ENCODE results near the gene SNRPD2. TPM values are rescaled to one million over a fixed set of nuclear protein-coding genes. Genes with fewer than 3 reads are reported as not detected.

The SNRPD2 gene
- 376 TPM for polyA plus RNA-seq (2013)

DNA sequence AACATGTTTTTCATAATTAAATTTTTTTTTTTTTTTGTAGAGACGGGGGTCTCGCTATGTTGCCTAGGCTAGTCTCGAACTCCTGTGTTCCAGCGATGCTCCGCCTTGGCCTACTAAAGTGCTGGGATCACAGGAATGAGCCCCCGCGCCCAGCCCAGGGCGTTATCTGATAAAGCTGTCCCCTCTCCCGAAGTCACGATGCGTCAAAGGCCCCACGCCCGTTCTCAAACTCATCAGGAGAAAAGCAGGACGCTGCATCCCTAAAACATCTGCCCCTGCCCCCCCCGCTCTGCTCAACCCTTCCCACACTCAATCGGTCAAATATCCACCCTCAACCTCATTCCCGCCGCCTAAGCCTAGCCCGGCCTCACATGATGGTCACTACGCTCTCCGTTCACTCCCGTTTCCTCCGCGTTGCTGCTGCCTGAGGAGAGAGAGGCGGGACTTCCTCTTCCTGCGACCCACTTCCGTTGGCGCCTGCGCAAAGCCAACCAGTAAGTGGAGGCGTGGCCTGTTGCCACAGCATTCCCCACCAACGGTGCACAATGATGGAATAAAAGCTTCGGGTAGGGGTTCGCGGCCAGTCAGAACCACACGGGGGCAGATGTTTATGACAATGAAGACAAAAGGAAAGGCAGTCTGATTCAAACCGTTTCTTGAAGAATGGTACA is at the start of gene SNRPD2:
SNRPD2 (minus strand) TSS at position 438 of the 671 bp plus-strand sequence; CDS start at position 373, 65 bp downstream.
- ChIA-PET CTCF (interaction anchor here (1.5 to 5.8 kb wide), 7 partner anchors 10 to 267 kb away, joined by 3 to 46 read pairs (median 13); partner anchors contain the start of gene FBXO46), POLR2A (interaction anchor here (1.3 to 2.0 kb wide), 4 partner anchors 11 to 39 kb away, joined by 4 to 10 read pairs (median 7); partner anchors contain the start of gene FBXO46)
- WGBS (ENCODE audit: insufficient coverage) = 0% methylated on average over 24 of the region's 36 CpGs
- peak in 2 of 3 donors; percentile 92 to 94 for DNase-seq
- H3K4me3 ChIP-seq (ENCODE audit: control insufficient read depth in 1 of 7, extremely low read depth in 1 of 7, insufficient read depth in 4 of 7, low read depth in 2 of 7, low read length in 6 of 7) = peak within 1 kb of the TSS; percentile 86 to 93 (median 89)
- H3K27me3 ChIP-seq (replicated peaks in 2 of 5; ENCODE audit: control insufficient read depth in 4 of 5, insufficient read depth in 5 of 5, low read length in 4 of 5) = no peaks in the 10 kb centered on the region
- H3K9me3 ChIP-seq (ENCODE audit: control extremely low read depth in 1 of 5, control insufficient read depth in 4 of 5, insufficient read depth in 2 of 5, low read depth in 1 of 5, low read length in 4 of 5) = no peaks in the 10 kb centered on the region
- peaks cover 0 to 20% (median 18%) of the 10 kb centered on the region in 4 experiments for H3K4me1 ChIP-seq (ENCODE audit: control extremely low read depth in 1 of 4, control insufficient read depth in 4 of 4, insufficient read depth in 4 of 4, low read length in 3 of 4)
- peaks cover 7 to 38% (median 17%) of the 10 kb centered on the region in 4 experiments for H3K36me3 ChIP-seq (ENCODE audit: control insufficient read depth in 4 of 4, insufficient read depth in 4 of 4, low read length in 3 of 4)
- H3K27ac ChIP-seq (ENCODE audit: insufficient read depth in 1 of 2, low read depth in 1 of 2, low read length in 2 of 2, poor library complexity in 1 of 2, severe bottlenecking in 2 of 2) = peak within 1 kb of the TSS; percentile 90 to 94

GRCh38 chr19:45739498-45740439 is 48.0 kb upstream of the SNRPD2 start:
- POLR2A ChIA-PET = no interaction called here
- H3K4me3 ChIP-seq (ENCODE audit: control insufficient read depth in 1 of 7, extremely low read depth in 1 of 7, insufficient read depth in 4 of 7, low read depth in 2 of 7, low read length in 6 of 7) = no peak overlapping the region

GRCh38 chr19:45733160-45733810 is 41.5 kb upstream of the SNRPD2 start, which contains the start of gene MEIOSIN:
Gene MEIOSIN, plus strand, starts transcription at chr19:45733439. Its CDS starts 1,938 bp downstream, at chr19:45735377.
- 97% methylated on average over 49 of the region's 59 CpGs for WGBS (ENCODE audit: insufficient coverage)
- Histone ChIP-seq H3K4me3 (ENCODE audit: control insufficient read depth in 1 of 7, extremely low read depth in 1 of 7, insufficient read depth in 4 of 7, low read depth in 2 of 7, low read length in 6 of 7) (no peak within 1 kb of the TSS), H3K9me3 (ENCODE audit: control extremely low read depth in 1 of 5, control insufficient read depth in 4 of 5, insufficient read depth in 2 of 5, low read depth in 1 of 5, low read length in 4 of 5) (no peaks in the 10 kb centered on the region), H3K27ac (ENCODE audit: insufficient read depth in 1 of 2, low read depth in 1 of 2, low read length in 2 of 2, poor library complexity in 1 of 2, severe bottlenecking in 2 of 2) (no peak within 1 kb of the TSS), H3K27me3 (replicated peaks in 2 of 5; ENCODE audit: control insufficient read depth in 4 of 5, insufficient read depth in 5 of 5, low read length in 4 of 5) (no peaks in the 10 kb centered on the region), H3K36me3 (ENCODE audit: control insufficient read depth in 4 of 4, insufficient read depth in 4 of 4, low read length in 3 of 4) (no peaks in the 10 kb centered on the region), H3K4me1 (ENCODE audit: control extremely low read depth in 1 of 4, control insufficient read depth in 4 of 4, insufficient read depth in 4 of 4, low read length in 3 of 4) (peaks cover 2 to 12% (median 9%) of the 10 kb centered on the region in 4 experiments)
- ChIA-PET POLR2A (no interaction called here), CTCF (no interaction called here)
- no peak for DNase-seq

More at GRCh38 chr19:45739498-45740439, 48.0 kb upstream of the SNRPD2 start:
- no peaks in the 10 kb centered on the region for H3K27me3 ChIP-seq (replicated peaks in 2 of 5; ENCODE audit: control insufficient read depth in 4 of 5, insufficient read depth in 5 of 5, low read length in 4 of 5)
- H3K36me3 ChIP-seq (ENCODE audit: control insufficient read depth in 4 of 4, insufficient read depth in 4 of 4, low read length in 3 of 4) = no peaks in the 10 kb centered on the region
- no peaks in the 10 kb centered on the region for H3K9me3 ChIP-seq (ENCODE audit: control extremely low read depth in 1 of 5, control insufficient read depth in 4 of 5, insufficient read depth in 2 of 5, low read depth in 1 of 5, low read length in 4 of 5)
- CTCF ChIA-PET = interaction anchor here (1.1 to 1.4 kb wide), 2 partner anchors 11 to 20 kb away, joined by 3 to 4 read pairs; no protein-coding TSS in a partner anchor
- no peaks in the 10 kb centered on the region for H3K4me1 ChIP-seq (ENCODE audit: control extremely low read depth in 1 of 4, control insufficient read depth in 4 of 4, insufficient read depth in 4 of 4, low read length in 3 of 4)
- WGBS (ENCODE audit: insufficient coverage) = 96% methylated on average over 8 of the region's 10 CpGs
- no peak for DNase-seq
- no peak overlapping the region for H3K27ac ChIP-seq (ENCODE audit: insufficient read depth in 1 of 2, low read depth in 1 of 2, low read length in 2 of 2, poor library complexity in 1 of 2, severe bottlenecking in 2 of 2)

- Histone ChIP-seq H3K9me3 (ENCODE audit: control extremely low read depth in 1 of 5, control insufficient read depth in 4 of 5, insufficient read depth in 2 of 5, low read depth in 1 of 5, low read length in 4 of 5) (no peaks in the 10 kb centered on the region), H3K36me3 (ENCODE audit: control insufficient read depth in 4 of 4, insufficient read depth in 4 of 4, low read length in 3 of 4) (no peaks in the 10 kb centered on the region), H3K4me1 (ENCODE audit: control extremely low read depth in 1 of 4, control insufficient read depth in 4 of 4, insufficient read depth in 4 of 4, low read length in 3 of 4) (peaks cover 2 to 12% (median 9%) of the 10 kb centered on the region in 4 experiments), H3K27me3 (replicated peaks in 2 of 5; ENCODE audit: control insufficient read depth in 4 of 5, insufficient read depth in 5 of 5, low read length in 4 of 5) (no peaks in the 10 kb centered on the region), H3K27ac (ENCODE audit: insufficient read depth in 1 of 2, low read depth in 1 of 2, low read length in 2 of 2, poor library complexity in 1 of 2, severe bottlenecking in 2 of 2) (peak within 1 kb of the TSS; percentile 74 to 87), H3K4me3 (ENCODE audit: control insufficient read depth in 1 of 7, extremely low read depth in 1 of 7, insufficient read depth in 4 of 7, low read depth in 2 of 7, low read length in 6 of 7) (peak within 1 kb of the TSS; percentile 56 to 93 (median 85))
- WGBS (ENCODE audit: insufficient coverage) = 0% methylated on average over 34 of the region's 48 CpGs
- ChIA-PET CTCF (interaction anchor here (1.2 to 2.9 kb wide), 4 partner anchors 10 to 38 kb away, joined by 3 to 11 read pairs (median 5); partner anchors contain the start of genes QPCTL and SNRPD2), POLR2A (interaction anchor here (0.5 to 1.5 kb wide), 5 partner anchors 13 to 1039 kb away, joined by 3 to 10 read pairs (median 3); partner anchors contain the start of genes QPCTL, SIX5 and SNRPD2)
- peak; percentile 96 to 98 (median 98) for DNase-seq
These were observed 38.9 kb upstream of the SNRPD2 start, which contains the start of gene FBXO46 for GRCh38 chr19:45730368-45731288. Gene FBXO46, minus strand, starts transcription at chr19:45730896. Its CDS starts 17,401 bp downstream, at chr19:45713495.

- peaks cover 2 to 12% (median 9%) of the 10 kb centered on the region in 4 experiments for H3K4me1 ChIP-seq (ENCODE audit: control extremely low read depth in 1 of 4, control insufficient read depth in 4 of 4, insufficient read depth in 4 of 4, low read length in 3 of 4)
- H3K27me3 ChIP-seq (replicated peaks in 2 of 5; ENCODE audit: control insufficient read depth in 4 of 5, insufficient read depth in 5 of 5, low read length in 4 of 5) = no peaks in the 10 kb centered on the region
- no peaks in the 10 kb centered on the region for H3K9me3 ChIP-seq (ENCODE audit: control extremely low read depth in 1 of 5, control insufficient read depth in 4 of 5, insufficient read depth in 2 of 5, low read depth in 1 of 5, low read length in 4 of 5)
- peak overlapping the region; percentile 56 to 93 (median 85) for H3K4me3 ChIP-seq (ENCODE audit: control insufficient read depth in 1 of 7, extremely low read depth in 1 of 7, insufficient read depth in 4 of 7, low read depth in 2 of 7, low read length in 6 of 7)
- no peak for DNase-seq
- CTCF ChIA-PET = interaction anchor here (1.1 to 2.9 kb wide), 4 partner anchors 11 to 37 kb away, joined by 3 to 11 read pairs (median 6); partner anchors contain the start of genes QPCTL and SNRPD2
- 22% methylated on average over 8 of the region's 10 CpGs for WGBS (ENCODE audit: insufficient coverage)
- POLR2A ChIA-PET = interaction anchor here (0.5 to 1.5 kb wide), 5 partner anchors 13 to 1040 kb away, joined by 3 to 10 read pairs (median 3); partner anchors contain the start of genes QPCTL and SNRPD2
- H3K36me3 ChIP-seq (ENCODE audit: control insufficient read depth in 4 of 4, insufficient read depth in 4 of 4, low read length in 3 of 4) = no peaks in the 10 kb centered on the region
- peak overlapping the region; percentile 74 to 87 for H3K27ac ChIP-seq (ENCODE audit: insufficient read depth in 1 of 2, low read depth in 1 of 2, low read length in 2 of 2, poor library complexity in 1 of 2, severe bottlenecking in 2 of 2)
These were observed 38.1 kb upstream of the SNRPD2 start for GRCh38 chr19:45729800-45730290.

Measured in common myeloid progenitor, CD34-positive (primary cell).